Colonic mucosa (tissue), 4 donors: ENCODE data around the gene SLX9. TPM values are rescaled to one million over a fixed set of nuclear protein-coding genes. Genes with fewer than 3 reads are reported as not detected.

Source experiments
- DNase-seq: peaks from one replicate; pipeline ENCODE4 v3.0.0-alpha.2; 2020
- H3K27ac ChIP-seq: fragments of 200-600 bp; one replicate; pipeline ENCODE4 v1.8.0; 2021
- H3K27me3 ChIP-seq: fragments of 200-600 bp; one replicate; pipeline ENCODE4 v1.8.0; 2021
- H3K36me3 ChIP-seq: fragments of 200-600 bp; one replicate; pipeline ENCODE4 v1.8.0; 2021
- H3K4me1 ChIP-seq: fragments of 200-600 bp; one replicate; pipeline ENCODE4 v1.8.0; 2021; ENCODE audit warnings: mild to moderate bottlenecking
- H3K4me3 ChIP-seq: fragments of 200-600 bp; one replicate; pipeline ENCODE4 v1.8.0; 2021
- H3K9ac ChIP-seq, 2 donors: one replicate each; pipeline ENCODE4 v1.7.0; 2013; ENCODE audit warnings: control low read depth in 2 of 2, low read depth in 2 of 2, low read length in 2 of 2
- H3K9me3 ChIP-seq: fragments of 200-600 bp; one replicate; pipeline ENCODE4 v1.8.0; 2021
- intact Hi-C: fragments of 100-400 bp; cut with DNase I; formaldehyde crosslinking; loops from one replicate; pipeline ENCODE4 v1.14.1; 2022
- total RNA-seq, 2 donors: library from RNA; stranded (reverse); fragmentation: NEBNext Ultra II Directional in 1 of 2; extraction: Animal tissue kit (Norgen Biotek cat#: 25700) in 1 of 2; gene quantifications; one replicate each; pipeline ENCODE4 v1.2.1, GENCODE V29; 2021
- TF ChIP-seq, protein P1 (sequence below): fragments of 200-600 bp; IDR thresholded peaks from one replicate; pipeline ENCODE4 v1.8.0; 2022; ENCODE audit warnings: antibody characterized with exemption, mild to moderate bottlenecking
- donor health status: healthy.
- donor health status: DM: no; HTN: no; CAD: no.
- donor health status: DM: no; HTN: no; CAD: no.

Gene SLX9
- total RNA-seq, 2 donors from 2014 or later = 30.6 to 50.1 TPM

DNA sequence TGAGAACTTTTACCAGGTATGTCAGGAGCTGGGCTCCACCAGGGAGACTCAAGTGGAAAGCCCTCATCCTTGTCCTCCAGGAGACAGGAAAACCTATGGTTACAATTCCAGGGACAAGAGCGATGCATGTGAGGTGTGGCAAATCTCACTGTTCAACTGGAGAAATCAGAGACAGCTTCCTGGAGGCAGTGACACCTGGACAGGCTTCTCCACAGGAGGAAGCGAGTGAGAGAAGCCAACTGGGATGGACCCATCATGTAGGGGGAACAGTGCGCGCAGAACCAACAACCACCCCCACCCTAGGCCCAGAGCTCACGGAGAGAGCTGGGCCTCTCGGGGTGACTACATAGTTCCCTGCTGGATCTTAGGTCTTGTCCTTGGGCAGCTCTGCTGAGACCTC is 5.6 kb upstream of the SLX9 start:
- H3K27me3 ChIP-seq = peaks cover 33% of the 10 kb centered on the region
- TF ChIP-seq, protein P1, sequence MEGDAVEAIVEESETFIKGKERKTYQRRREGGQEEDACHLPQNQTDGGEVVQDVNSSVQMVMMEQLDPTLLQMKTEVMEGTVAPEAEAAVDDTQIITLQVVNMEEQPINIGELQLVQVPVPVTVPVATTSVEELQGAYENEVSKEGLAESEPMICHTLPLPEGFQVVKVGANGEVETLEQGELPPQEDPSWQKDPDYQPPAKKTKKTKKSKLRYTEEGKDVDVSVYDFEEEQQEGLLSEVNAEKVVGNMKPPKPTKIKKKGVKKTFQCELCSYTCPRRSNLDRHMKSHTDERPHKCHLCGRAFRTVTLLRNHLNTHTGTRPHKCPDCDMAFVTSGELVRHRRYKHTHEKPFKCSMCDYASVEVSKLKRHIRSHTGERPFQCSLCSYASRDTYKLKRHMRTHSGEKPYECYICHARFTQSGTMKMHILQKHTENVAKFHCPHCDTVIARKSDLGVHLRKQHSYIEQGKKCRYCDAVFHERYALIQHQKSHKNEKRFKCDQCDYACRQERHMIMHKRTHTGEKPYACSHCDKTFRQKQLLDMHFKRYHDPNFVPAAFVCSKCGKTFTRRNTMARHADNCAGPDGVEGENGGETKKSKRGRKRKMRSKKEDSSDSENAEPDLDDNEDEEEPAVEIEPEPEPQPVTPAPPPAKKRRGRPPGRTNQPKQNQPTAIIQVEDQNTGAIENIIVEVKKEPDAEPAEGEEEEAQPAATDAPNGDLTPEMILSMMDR = no peak
- H3K4me1 ChIP-seq = peaks cover 10% of the 10 kb centered on the region
- DNase-seq = no peak
- H3K27ac ChIP-seq = no peak overlapping the region
- no peak overlapping the region for H3K9ac ChIP-seq
- H3K4me3 ChIP-seq = no peak overlapping the region
- H3K36me3 ChIP-seq = no peaks in the 10 kb centered on the region
- intact Hi-C loops = no loop called here
- H3K9me3 ChIP-seq = no peaks in the 10 kb centered on the region

- TF ChIP-seq, protein P1 = no peak
- H3K27ac ChIP-seq = no peak overlapping the region
- intact Hi-C loops = no loop called here
- peaks cover 10% of the 10 kb centered on the region for H3K4me1 ChIP-seq
- H3K27me3 ChIP-seq = peaks cover 33% of the 10 kb centered on the region
- no peak overlapping the region for H3K4me3 ChIP-seq
- H3K36me3 ChIP-seq = no peaks in the 10 kb centered on the region
- DNase-seq = no peak
- no peaks in the 10 kb centered on the region for H3K9me3 ChIP-seq
- H3K9ac ChIP-seq = no peak overlapping the region
Measured at GRCh38 chr21:44934797-44935532, 4.9 kb upstream of the SLX9 start.

- H3K27me3 ChIP-seq = peaks cover 33% of the 10 kb centered on the region
- H3K9me3 ChIP-seq = no peaks in the 10 kb centered on the region
- DNase-seq = no peak
- TF ChIP-seq, protein P1 = no peak
- intact Hi-C loops = no loop called here
- peaks cover 10% of the 10 kb centered on the region for H3K4me1 ChIP-seq
- no peak overlapping the region for H3K27ac ChIP-seq
- no peaks in the 10 kb centered on the region for H3K36me3 ChIP-seq
- H3K9ac ChIP-seq = no peak overlapping the region
- H3K4me3 ChIP-seq = no peak overlapping the region
Measured at GRCh38 chr21:44935533-44935927, 4.3 kb upstream of the SLX9 start.

DNA sequence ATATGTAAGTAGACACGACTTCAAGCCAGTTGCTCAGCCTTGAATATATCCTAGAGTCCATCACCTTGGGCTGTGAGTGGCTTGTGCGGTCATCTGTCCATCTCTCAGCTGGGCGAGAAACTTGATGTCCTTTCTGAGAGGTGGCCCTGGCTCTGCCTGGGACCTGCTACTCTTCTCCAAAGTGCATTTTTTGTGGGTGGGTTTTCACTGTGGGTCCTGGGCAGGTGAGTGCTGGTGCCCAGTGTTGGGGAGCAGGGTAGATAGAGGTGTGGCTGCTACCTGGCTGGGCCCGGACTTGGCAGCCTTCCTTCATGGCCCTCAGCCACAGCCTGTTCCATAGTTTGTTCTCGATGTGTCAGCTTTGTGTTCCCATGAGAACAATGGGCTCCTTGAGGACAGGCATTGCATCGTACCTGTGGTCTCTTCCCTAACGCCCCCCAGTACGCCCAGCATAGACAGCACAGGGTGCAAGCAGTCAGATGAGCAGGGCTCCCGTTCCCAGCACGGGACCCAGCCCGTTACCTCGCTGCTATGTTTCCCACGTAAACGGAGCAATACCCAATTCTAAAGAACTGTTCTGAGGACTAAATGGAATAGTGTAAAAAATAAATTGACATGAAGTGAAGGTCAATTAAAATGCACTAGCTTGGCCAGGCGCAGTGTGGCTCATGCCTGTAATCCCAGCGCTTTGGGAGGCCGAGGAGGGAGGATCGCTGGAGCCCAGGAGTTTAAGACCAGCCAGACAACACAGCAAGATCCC is 877 bp upstream of the SLX9 start:
- Histone ChIP-seq H3K4me3 (peak overlapping the region; percentile 98), H3K4me1 (peaks cover 15% of the 10 kb centered on the region), H3K9ac (peak overlapping the region; percentile 38 to 88), H3K36me3 (no peaks in the 10 kb centered on the region), H3K27me3 (peaks cover 3% of the 10 kb centered on the region), H3K27ac (no peak overlapping the region), H3K9me3 (no peaks in the 10 kb centered on the region)
- TF ChIP-seq, protein P1 = no peak
- DNase-seq = no peak
- intact Hi-C loops = no loop called here

- peak overlapping the region; percentile 68 to 88 for H3K9ac ChIP-seq
- peaks cover 15% of the 10 kb centered on the region for H3K4me1 ChIP-seq
- H3K27ac ChIP-seq = peak overlapping the region; percentile 22
- TF ChIP-seq, protein P1 = no peak
- no peak for DNase-seq
- intact Hi-C loops = no loop called here
- H3K4me3 ChIP-seq = peak overlapping the region; percentile 98
- no peaks in the 10 kb centered on the region for H3K36me3 ChIP-seq
- H3K27me3 ChIP-seq = no peaks in the 10 kb centered on the region
- no peaks in the 10 kb centered on the region for H3K9me3 ChIP-seq
Measured at GRCh38 chr21:44940116-44940631, 345 bp downstream of the SLX9 start.
